ENCODE measurements around the gene HTR3E. TPM values are rescaled to one million over a fixed set of nuclear protein-coding genes. Genes with fewer than 3 reads are reported as not detected.

The HTR3E gene
- total RNA-seq, 1 donor from 2014 or later: not detected

GRCh38 chr3:184154885-184155643 lies 58.2 kb downstream of the HTR3E start, which contains the start of gene DVL3:
Gene DVL3, plus strand, starts transcription at chr3:184155377. Its CDS starts 259 bp downstream, at chr3:184155636.
- intact Hi-C loops (cut with micrococcal nuclease): loop anchor here (1.0 to 5.0 kb wide), 5 partner anchors 20 to 273 kb away; partner anchors contain the start of genes ABCC5, ABCF3, EIF2B5 and PARL

- intact Hi-C loops (cut with micrococcal nuclease): loop anchor here (1.0 to 5.0 kb wide), 6 partner anchors 18 to 274 kb away; partner anchors contain the start of genes ABCC5, ABCF3, AP2M1 and EIF2B5
Observed at GRCh38 chr3:184155644-184156521, 59.0 kb downstream of the HTR3E start.

- intact Hi-C loops (cut with micrococcal nuclease): loop anchor here (1.0 to 5.0 kb wide), 2 partner anchors 18 to 274 kb away; partner anchors contain the start of genes AP2M1 and PARL
Observed at GRCh38 chr3:184156522-184156955, 59.7 kb downstream of the HTR3E start.

Other genes starting within 250 kb of the HTR3E start
- 51.4 and 56.0 TPM in 2 replicates for gene PARL, start 212.2 kb upstream of the HTR3E start, total RNA-seq
- gene ABCC5, start 79.2 kb upstream of the HTR3E start, total RNA-seq: 20.9 and 22.4 TPM in 2 replicates
- gene HTR3D, start 65.3 kb upstream of the HTR3E start, total RNA-seq: not detected in 2 replicates
- gene HTR3C, start 44.0 kb upstream of the HTR3E start, total RNA-seq: not detected in 2 replicates
- gene EIF2B5, start 38.3 kb downstream of the HTR3E start, total RNA-seq: 57.4 and 58.0 TPM in 2 replicates
- 41.8 and 47.1 TPM in 2 replicates for gene DVL3, start 58.3 kb downstream of the HTR3E start, total RNA-seq
- gene AP2M1, start 77.8 kb downstream of the HTR3E start, total RNA-seq: 210 and 221 TPM in 2 replicates
- gene ABCF3, start 89.1 kb downstream of the HTR3E start, total RNA-seq: 70.7 and 73.4 TPM in 2 replicates
- gene VWA5B2, start 132.5 kb downstream of the HTR3E start, total RNA-seq: not detected in 2 replicates
- gene ALG3, start 151.9 kb downstream of the HTR3E start, total RNA-seq: 51.5 and 57.4 TPM in 2 replicates
- 6.2 and 6.5 TPM in 2 replicates for gene EEF1AKMT4, start 152.6 kb downstream of the HTR3E start, total RNA-seq
- gene CAMK2N2, start 164.5 kb downstream of the HTR3E start, total RNA-seq: 0.15 and 0.20 TPM in 2 replicates
- not detected in 2 replicates for gene ECE2, start 179.0 kb downstream of the HTR3E start, total RNA-seq
- 223 and 235 TPM in 2 replicates for gene PSMD2, start 202.2 kb downstream of the HTR3E start, total RNA-seq
- 387 and 410 TPM in 2 replicates for gene EIF4G1, start 217.5 kb downstream of the HTR3E start, total RNA-seq
- 6.6 and 6.7 TPM in 2 replicates for gene FAM131A, start 240.5 kb downstream of the HTR3E start, total RNA-seq